Right ventricle myocardium superior (tissue), 1 donor: Measurements from ENCODE around the gene ING4. TPM values are rescaled to one million over a fixed set of nuclear protein-coding genes. Genes with fewer than 3 reads are reported as not detected.
"Not testable (repeated sequence)": the region's sequence is repeated elsewhere in the genome, so short reads cannot be mapped to it uniquely, and the experiment has no call there.

Source experiments
- ATAC-seq: fragments of 200-7000 bp; cut with Tn5 transposase; one replicate; pipeline ENCODE4 v1.9.1; 2020; ENCODE audit warnings: mild to moderate bottlenecking; ENCODE audit not compliant: poor library complexity
- DNase-seq: peaks from one replicate; pipeline ENCODE4 v3.0.0-alpha.2; 2020
- intact Hi-C: fragments of 100-400 bp; cut with DNase I; formaldehyde crosslinking; loops from one replicate; pipeline ENCODE4 v1.11.2; 2022
- long read RNA-seq: library from polyadenylated mRNA; unstranded; transcript quantifications from one replicate; pipeline ENCODE4 v2.0.0, GENCODE V29; 2021
- total RNA-seq: library from RNA; stranded (reverse); fragmentation: NEBNext Ultra II Directional; extraction: Animal tissue kit (Norgen Biotek cat#: 25700); gene quantifications from one replicate; pipeline ENCODE4 v1.2.1, GENCODE V29; 2021
- donor health status: DM: no; HTN: yes; CAD: no; lungs with severe emphysema.

The ING4 gene
- 25.3 TPM for total RNA-seq
- long read RNA-seq, transcript ING4-202 (8 exons, 1,393 nt): minor isoform, 8 of 48 reads
- long read RNA-seq, transcript ING4-201 (8 exons, 1,709 nt): major isoform, 19 of 48 reads
- long read RNA-seq, transcript ING4-203 (8 exons, 741 nt): minor isoform, 5 of 48 reads
- long read RNA-seq, partial matches to known transcripts: 4 of 48 reads
- long read RNA-seq, other reads (novel, unspliced or antisense): 8 of 48 reads

GRCh38 chr12:6662906-6663742, at the start of gene ING4:
Gene ING4 (minus strand): TSS chr12:6663119. CDS start chr12:6663101, 18 bp downstream.
- intact Hi-C loops: no loop called here
- ATAC-seq (peak; percentile 100), DNase-seq (peak; percentile 98)

DNA sequence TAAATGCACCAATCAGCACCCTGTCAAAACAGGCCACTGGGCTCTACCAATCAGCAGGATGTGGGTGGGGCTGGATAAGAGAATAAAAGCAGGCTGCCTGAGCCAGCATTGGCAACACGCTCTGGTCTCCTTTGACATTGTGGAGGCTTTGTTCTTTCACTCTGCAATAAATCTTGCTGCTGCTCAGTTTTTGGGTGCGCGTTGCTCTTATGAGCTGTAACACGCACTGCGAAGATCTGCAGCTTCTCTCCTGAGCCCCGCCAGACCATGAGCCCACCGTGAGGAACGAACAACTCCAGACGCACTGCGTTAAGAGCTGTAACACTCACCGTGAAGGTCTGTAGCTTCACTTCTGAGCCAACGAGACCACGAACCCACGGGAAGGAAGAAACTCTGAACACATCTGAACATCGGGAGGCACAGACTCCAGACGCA, 46.1 kb upstream of the ING4 start:
- ATAC-seq (no peak), DNase-seq (no peak)
- intact Hi-C loops: no loop called here

DNA sequence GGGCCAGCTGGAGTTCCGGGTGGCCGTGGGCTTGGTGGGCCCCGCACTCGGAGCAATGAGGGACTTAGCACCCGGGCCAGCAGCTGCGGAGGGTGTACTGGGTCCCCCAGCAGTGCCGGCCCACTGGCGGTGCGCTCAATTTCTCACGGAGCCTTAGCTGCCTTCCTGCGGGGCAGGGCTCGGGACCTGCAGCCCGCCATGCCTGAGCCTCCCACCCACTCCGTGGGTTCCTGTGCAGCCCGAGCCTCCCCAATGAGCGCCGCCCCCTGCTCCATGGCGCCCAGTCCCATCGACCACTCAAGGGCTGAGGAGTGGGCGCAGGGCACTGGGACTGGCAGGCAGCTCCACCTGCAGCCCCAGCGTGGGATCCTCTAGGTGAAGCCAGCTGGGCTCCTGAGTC, 45.4 kb upstream of the ING4 start:
- intact Hi-C loops, DNase-seq, ATAC-seq: not testable (repeated sequence)

DNA sequence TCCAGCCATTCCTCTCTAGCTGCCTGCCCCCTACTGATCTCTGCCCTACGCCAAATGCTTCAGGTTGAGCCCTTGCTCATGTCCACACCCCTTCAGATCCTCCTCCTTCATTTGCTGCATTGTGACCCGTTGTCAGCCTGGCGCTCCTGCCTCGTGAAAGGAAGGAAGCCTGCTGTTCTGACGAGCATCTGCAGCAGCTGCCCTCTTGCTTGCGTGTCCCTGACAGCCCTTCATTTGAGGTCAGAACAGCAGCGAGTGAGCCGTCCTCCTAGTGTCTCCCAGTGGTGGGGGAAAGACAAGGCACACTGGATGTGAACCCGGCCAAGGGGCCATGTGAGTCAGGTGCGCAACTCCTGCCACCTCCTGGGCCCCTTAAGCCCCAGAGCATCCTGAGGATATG, 40.7 kb upstream of the ING4 start:
- intact Hi-C loops: no loop called here
- no peak for ATAC-seq
- no peak for DNase-seq

- DNase-seq: no peak
- no peak for ATAC-seq
- intact Hi-C loops: no loop called here
These were observed 38.3 kb upstream of the ING4 start for GRCh38 chr12:6701078-6701768.

DNA sequence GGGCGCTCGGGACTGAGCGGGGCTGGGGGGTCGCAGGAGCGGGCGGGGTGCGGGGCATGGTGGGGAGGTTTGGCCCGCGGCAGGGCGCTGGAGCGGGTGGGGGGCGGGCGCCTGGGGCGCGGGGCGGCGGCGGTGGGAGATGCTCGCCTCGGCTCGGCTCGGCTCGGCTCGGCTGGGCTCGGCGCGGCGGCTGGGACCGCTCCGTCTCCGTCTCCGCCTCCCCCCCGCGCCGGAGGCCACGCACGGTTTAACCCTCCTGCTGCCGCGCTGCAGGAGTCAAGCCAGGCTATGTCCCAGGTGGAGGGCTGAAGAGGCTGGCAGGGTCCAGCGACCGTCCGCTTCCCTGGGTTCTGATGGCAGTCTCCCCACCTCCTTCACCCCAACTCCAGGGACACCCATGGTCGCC, 37.7 kb upstream of the ING4 start, which contains the start of gene PIANP:
Gene PIANP (minus strand): TSS at position 170 of the 406 bp plus-strand sequence. CDS start 2,754 bp downstream, outside the sequence.
- ATAC-seq (peak; percentile 58), DNase-seq (peak; percentile 56)
- intact Hi-C loops: no loop called here

DNA sequence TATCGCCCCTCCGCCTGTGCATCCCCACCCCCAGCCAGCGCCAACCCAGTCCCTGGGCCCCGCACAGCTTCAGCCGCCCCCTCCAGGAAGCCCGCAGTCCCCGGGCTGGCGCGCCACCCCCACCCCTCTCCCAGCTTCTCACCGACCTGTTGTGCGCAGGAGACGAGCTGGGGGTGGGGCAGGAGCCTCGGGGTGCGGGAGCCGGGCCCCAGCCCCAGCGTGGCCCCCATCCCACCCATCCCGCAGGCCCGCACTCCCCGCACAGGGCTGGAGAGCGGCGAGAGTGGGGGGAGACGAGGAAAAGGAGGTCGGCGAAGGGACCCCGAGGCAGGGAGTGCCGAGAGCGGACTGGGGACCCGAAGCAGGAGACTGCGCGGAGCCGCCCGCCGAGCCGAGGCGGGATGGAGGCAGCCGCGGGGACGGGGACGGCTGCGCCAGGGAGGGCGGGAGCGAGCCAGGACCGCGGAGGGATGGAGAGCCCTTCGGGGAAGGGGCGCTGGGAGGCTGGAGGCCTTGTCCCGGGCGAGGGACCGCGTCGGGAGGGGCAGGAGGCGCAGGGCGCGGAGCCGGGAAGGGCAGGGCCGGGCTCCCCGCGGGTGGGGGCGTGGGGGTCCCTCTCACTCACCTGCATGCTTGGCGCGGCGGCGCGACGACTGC, 37.2 kb upstream of the ING4 start:
- intact Hi-C loops: no loop called here
- ATAC-seq (peak; percentile 15), DNase-seq (no peak)

DNA sequence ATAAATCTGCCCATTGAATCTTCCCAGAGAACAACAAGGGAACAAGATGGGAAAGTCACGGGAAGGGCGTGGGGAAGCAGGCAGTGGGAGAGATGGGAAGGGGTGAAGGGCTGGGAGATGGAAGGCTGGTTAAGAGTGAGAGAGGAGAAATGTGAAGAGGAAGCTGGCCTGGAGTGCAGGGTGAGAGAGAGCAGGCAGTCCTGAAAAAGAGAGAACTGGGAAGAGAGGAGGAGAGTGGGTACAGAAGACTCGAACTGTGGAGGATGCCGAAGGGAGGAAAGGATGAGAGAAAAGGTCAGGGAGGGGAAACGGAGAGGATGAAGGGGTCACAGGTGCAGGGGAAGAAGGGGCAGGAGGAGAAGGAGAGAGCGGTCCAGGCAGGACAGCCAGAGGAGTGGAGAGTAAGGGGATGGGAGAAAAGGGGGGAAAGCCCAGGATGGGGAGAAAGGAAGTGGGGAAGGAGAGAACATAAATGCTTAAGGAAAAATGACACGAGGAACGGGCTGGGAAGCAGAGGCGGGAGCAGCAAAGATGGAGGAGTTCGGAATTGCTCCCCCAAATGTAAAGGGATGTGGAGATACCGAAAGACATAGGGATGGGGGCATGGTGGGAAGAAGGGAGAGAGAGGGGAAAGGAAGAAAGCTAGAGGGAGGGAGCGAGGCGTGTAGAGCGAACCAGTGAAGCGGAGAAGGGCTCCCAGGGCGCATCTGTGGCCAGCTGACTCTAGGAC, 36.5 kb upstream of the ING4 start:
- ATAC-seq (no peak), DNase-seq (no peak)
- intact Hi-C loops: no loop called here

DNA sequence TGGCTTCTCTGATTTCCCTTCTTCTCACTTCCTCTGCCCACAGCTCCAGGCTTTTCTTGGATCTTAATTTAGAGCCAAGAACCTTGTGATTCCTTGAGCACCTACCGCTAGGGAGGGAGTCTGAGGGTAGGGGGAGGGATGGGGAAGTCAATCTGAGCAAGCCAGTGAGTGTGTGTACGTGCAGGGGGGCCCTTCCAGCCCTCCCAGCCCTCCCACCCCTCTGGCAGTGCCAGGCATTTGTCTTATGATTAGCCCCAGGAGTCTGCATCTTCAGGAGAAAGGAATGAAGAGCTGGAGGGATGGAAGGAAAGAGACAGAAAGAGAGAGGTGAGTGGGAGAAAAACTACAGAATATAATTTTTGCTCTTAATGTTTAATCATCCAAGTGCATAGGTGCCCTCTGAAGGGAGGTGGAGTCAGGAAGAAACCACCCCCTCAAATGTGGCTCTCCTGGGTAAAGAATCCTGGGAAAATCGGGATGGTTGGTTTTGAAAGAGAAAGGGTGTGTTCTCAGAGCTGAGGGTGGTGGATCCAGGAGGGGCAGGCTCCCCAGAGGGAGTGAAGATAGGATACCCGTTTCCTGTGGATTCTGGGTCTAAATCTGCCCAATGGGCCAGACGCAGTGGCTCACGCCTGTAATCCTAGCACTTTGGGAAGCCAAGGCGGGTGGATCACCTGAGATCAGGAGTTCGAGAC, 35.6 kb upstream of the ING4 start:
- no peak for ATAC-seq
- intact Hi-C loops: no loop called here
- DNase-seq: no peak

DNA sequence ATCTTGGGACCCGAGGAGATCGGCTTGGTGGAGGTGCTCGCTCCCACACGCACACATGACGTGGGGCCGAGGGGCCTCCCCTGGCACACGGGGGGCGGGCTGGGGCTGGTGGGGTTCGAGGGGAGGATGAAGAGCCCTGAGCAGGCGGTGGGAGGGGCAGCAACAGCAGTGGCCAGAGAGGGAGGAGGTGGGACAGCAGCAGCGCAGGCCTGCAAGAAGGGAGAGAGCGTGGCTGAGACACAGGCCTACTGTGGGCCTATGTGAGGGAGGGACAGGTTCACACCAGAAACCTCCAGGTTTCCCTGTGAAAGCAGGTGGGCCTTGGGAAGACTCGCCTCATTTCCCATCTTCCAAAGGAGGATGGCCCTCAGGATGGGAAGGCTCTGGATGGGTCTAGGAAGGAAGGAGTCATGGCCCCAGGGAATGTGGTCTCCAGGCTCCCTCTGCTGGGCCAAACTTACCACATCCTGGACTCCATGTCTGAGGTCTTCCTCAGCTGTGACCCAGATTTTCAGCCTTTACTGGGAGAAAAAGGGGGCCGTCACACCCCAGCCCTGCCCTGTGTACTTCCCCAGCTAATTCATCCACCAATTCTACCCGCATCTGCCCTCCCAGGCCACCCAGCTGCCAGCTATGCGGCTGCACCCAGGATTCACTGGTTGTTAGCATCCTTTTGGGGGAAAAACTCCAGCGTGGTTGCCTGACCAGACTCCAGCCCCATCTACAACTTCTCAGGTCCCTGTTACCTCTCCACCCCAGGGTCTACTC, 34.8 kb upstream of the ING4 start:
- intact Hi-C loops: no loop called here

GRCh38 chr12:6696690-6697583, 34.0 kb upstream of the ING4 start:
- DNase-seq (no peak), ATAC-seq (no peak)
- intact Hi-C loops: no loop called here

More for the DNA sequence above, 34.8 kb upstream of the ING4 start:
- DNase-seq (no peak), ATAC-seq (peak; percentile 56)

DNA sequence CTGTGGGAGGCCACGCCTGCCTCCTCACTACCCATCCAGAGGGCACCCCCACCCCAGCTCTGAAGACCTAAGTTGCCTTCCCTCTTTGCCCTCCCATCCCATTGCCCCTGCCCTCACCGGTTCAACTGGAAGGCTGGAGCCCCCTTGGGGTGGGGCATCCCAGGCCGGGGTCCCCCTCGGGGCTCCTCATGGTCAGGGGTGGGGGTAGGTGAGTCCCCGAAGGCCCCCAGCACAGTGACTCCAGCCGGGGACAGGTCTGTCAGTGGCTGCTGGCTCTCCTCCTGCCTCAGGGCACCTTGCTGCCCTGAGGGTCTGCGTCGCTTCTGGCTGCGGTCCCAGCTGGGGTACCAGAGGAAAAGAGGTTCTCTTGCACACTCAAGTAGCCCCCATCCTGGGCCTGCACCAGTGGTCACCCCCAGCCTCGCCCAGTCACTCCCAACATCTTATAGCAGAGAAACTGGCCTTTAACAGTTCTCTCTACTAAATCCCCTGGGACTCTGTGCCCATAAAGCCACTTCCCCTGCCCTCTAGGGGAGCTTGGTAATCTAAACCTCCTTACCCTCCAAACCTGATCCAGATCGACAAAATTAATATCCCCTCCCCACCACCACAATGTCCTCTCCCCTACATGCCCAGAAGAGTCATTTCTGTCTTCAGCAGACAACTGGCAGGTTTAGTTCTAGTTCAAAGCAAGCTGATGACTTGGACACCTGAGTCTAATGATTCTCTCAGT, 32.6 kb upstream of the ING4 start:
- ATAC-seq (no peak), DNase-seq (no peak)
- intact Hi-C loops: no loop called here

DNA sequence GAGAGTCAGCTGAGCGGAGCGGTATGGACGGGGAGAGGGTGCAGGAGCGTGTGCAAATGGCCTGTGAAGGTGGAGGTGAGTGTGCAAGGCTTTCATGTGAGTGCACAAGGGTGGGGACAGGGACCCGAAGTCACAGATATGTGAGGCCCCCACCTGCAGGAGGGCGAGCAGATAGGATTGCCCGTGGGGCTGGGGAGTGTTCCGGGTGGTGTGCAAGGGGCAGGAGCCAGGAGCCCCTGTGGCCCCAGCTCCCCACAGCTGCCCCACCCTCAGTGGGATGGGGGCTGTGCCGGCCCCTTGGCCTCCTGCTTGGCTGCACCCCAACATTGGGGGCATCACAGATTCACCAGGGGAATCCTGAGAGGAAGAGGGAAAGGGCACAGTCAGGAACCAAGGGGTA, 31.8 kb upstream of the ING4 start:
- no peak for ATAC-seq

DNA sequence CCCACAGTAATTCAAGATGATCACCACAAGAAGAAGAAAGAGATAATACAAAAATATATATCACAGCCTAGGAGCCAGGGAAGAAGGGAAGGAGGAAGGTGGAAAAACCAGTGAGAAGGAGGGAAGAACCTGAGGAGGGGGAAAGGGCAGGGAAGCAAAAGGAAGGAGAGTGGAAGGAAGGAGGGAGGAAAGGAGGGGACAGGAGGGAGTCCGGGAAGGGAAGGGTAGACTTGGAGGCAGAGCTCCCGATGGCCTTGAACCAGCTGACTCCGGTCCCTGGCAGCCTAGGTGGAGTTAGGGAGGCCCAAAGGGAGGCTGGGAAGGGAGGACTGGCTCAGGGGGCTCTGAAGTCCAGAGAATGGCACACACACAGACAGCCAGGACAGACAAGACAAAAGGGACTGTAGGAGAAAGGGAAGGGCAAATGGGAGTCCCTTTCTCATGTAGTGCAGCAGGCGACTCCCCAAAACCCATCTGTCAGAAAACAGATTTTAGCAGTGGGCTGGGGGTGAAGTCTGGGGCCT, 31.0 kb upstream of the ING4 start:
- no peak for DNase-seq
- intact Hi-C loops: no loop called here
- no peak for ATAC-seq

More for the DNA sequence above, 31.8 kb upstream of the ING4 start:
- intact Hi-C loops: no loop called here
- DNase-seq: no peak

- intact Hi-C loops: no loop called here
- DNase-seq: no peak
- ATAC-seq: no peak
These were observed 30.0 kb upstream of the ING4 start for GRCh38 chr12:6692888-6693287.
